GM12878 (cell line): ENCODE data around the gene FGF12. TPM values are rescaled to one million over a fixed set of nuclear protein-coding genes. Genes with fewer than 3 reads are reported as not detected.

Experiments used
- ATAC-seq: fragments of 200-7000 bp; cut with Tn5 transposase; 3 replicates; pipeline ENCODE4 v1.9.1; 2020; ENCODE audit warnings: mild to moderate bottlenecking, moderate library complexity
- BruUV-seq: library from RNA; stranded (reverse); fragments of 400-500 nt; replicated peaks from 2 replicates; lab custom pipeline; 2021; lab: Mats Ljungman, UMichigan
- CTCF ChIA-PET: fragments of 300-600 bp; sonication (Branson Sonifier 250); formaldehyde crosslinking; extraction: SDS; loops from one replicate; lab custom pipeline; 2021; ENCODE audit warnings: inconsistent platforms; lab: Yijun Ruan, JAX
- POLR2A ChIA-PET: fragments of 350-600 bp; formaldehyde crosslinking; extraction: SDS; loops from one replicate; lab custom pipeline; 2021; ENCODE audit warnings: inconsistent platforms; lab: Charles Lee
- RAD21 ChIA-PET: fragments of 300-600 bp; sonication (Branson Sonifier 250); formaldehyde crosslinking; loops from one replicate; lab custom pipeline; 2023; ENCODE audit warnings: antibody characterized with exemption; ENCODE audit not compliant: unreplicated experiment; lab: Charles Lee
- SMC1A ChIA-PET: fragments of 300-600 bp; sonication (Branson Sonifier 250); formaldehyde crosslinking; loops from one replicate; lab custom pipeline; 2023; ENCODE audit not compliant: unreplicated experiment, uncharacterized antibody; lab: Charles Lee
- DNase-seq: peaks from one replicate; pipeline ENCODE4 v3.0.0-alpha.2; 2011; ENCODE audit warnings: low read depth, low spot score
- FAIRE-seq: peaks from 3 replicates; lab custom pipeline; 2011; peaks lifted over from hg19 to GRCh38; lab: Jason Lieb, UNC
- H2AFZ ChIP-seq: 2 replicates; pipeline ENCODE4 v1.6.0; 2011; ENCODE audit warnings: low read depth, low read length, control low read depth; ENCODE audit not compliant: control insufficient read depth
- H3K27ac ChIP-seq: 2 replicates; pipeline ENCODE4 v1.5.1; 2011; ENCODE audit warnings: control low read depth; ENCODE audit not compliant: control insufficient read depth, insufficient read depth
- H3K27me3 ChIP-seq, 2 experiments: replicated peaks in 1 of 2; 2 replicates each; pipeline versions ENCODE4 v1.6.0 to v1.6.1; 2011; ENCODE audit warnings: low read length in 1 of 2; ENCODE audit not compliant: control insufficient read depth in 2 of 2, insufficient read depth in 2 of 2
- H3K36me3 ChIP-seq, 2 experiments: 2 replicates each; pipeline ENCODE4 v1.5.1; 2011; ENCODE audit warnings: low read length in 1 of 2; ENCODE audit not compliant: control insufficient read depth in 2 of 2, insufficient read depth in 2 of 2
- H3K4me1 ChIP-seq: 2 replicates; pipeline ENCODE4 v1.6.1; 2011; ENCODE audit warnings: mild to moderate bottlenecking, low read length, moderate library complexity, mixed read lengths; ENCODE audit not compliant: control insufficient read depth, insufficient read depth
- H3K4me2 ChIP-seq: 2 replicates; pipeline ENCODE4 v1.6.0; 2011; ENCODE audit warnings: control low read depth; ENCODE audit not compliant: control insufficient read depth, insufficient read depth
- H3K4me3 ChIP-seq: fragments of 200-600 bp; sonication (generic); 2 replicates; pipeline ENCODE4 v1.5.1; 2016
- H3K79me2 ChIP-seq: 2 replicates; pipeline ENCODE4 v1.6.0; 2011; ENCODE audit warnings: low read length; ENCODE audit not compliant: control insufficient read depth, insufficient read depth
- H3K9ac ChIP-seq: 2 replicates; pipeline ENCODE4 v1.8.0; 2011; ENCODE audit warnings: low read length, control low read depth, mixed read lengths; ENCODE audit not compliant: control insufficient read depth, insufficient read depth
- H3K9me3 ChIP-seq: replicated peaks from 3 replicates; pipeline ENCODE4 v1.5.1; 2011; ENCODE audit warnings: mild to moderate bottlenecking, low read length; ENCODE audit not compliant: control insufficient read depth, insufficient read depth
- H4K20me1 ChIP-seq: 2 replicates; pipeline ENCODE4 v1.6.0; 2011; ENCODE audit not compliant: control insufficient read depth, insufficient read depth
- ATF3 ChIP-seq: IDR thresholded peaks from 2 replicates; pipeline ENCODE4 v1.6.1; 2011; ENCODE audit warnings: low read depth, mild to moderate bottlenecking, low read length, moderate library complexity, borderline replicate concordance; ENCODE audit errors: extremely low read depth
- BHLHE40 ChIP-seq, 2 experiments: fragments of 450-650 bp in 1 of 2; IDR thresholded peaks; 2 replicates each; pipeline ENCODE4 v1.6.1; 2011 to 2017; ENCODE audit warnings: low read depth in 2 of 2, borderline replicate concordance in 1 of 2, improper control_type of control experiment in 1 of 2, low read length in 1 of 2, mild to moderate bottlenecking in 1 of 2
- CEBPZ ChIP-seq: fragments of 150-350 bp; IDR thresholded peaks from 2 replicates; pipeline ENCODE4 v1.6.1; 2016; ENCODE audit warnings: low read depth, low read length
- FOXM1 ChIP-seq: IDR thresholded peaks from 2 replicates; pipeline ENCODE4 v1.6.1; 2012; ENCODE audit warnings: low read depth, mild to moderate bottlenecking, inconsistent platforms, low read length, moderate library complexity
- HCFC1 ChIP-seq: fragments of 150-350 bp; IDR thresholded peaks from 2 replicates; pipeline ENCODE4 v1.6.1; 2014; ENCODE audit warnings: low read length
- KLF5 ChIP-seq: fragments of 450-650 bp; IDR thresholded peaks from 2 replicates; pipeline ENCODE4 v1.6.1; 2014; ENCODE audit warnings: mild to moderate bottlenecking; ENCODE audit not compliant: partially characterized antibody
- MXI1 ChIP-seq: fragments of 150-350 bp; IDR thresholded peaks from 2 replicates; pipeline ENCODE4 v1.6.1; 2011; ENCODE audit warnings: low read depth, mild to moderate bottlenecking, inconsistent platforms, low read length, improper control_type of control experiment
- POU2F2 ChIP-seq: IDR thresholded peaks from 3 replicates; pipeline ENCODE4 v1.6.1; 2011; ENCODE audit warnings: low read depth, mild to moderate bottlenecking, low read length, borderline replicate concordance
- YY1 ChIP-seq: IDR thresholded peaks from 2 replicates; pipeline ENCODE4 v1.6.1; 2011; ENCODE audit warnings: low read depth, mild to moderate bottlenecking, low read length
- ZBTB40 ChIP-seq: fragments of 450-650 bp; IDR thresholded peaks from 2 replicates; pipeline ENCODE4 v1.6.1; 2016; ENCODE audit warnings: mild to moderate bottlenecking, moderate library complexity, borderline replicate concordance
- ZNF207 ChIP-seq: fragments of 450-650 bp; IDR thresholded peaks from 2 replicates; pipeline ENCODE4 v1.6.1; 2014; ENCODE audit warnings: antibody characterized with exemption, mild to moderate bottlenecking, borderline replicate concordance
- ZNF24 ChIP-seq: fragments of 450-650 bp; IDR thresholded peaks from 2 replicates; pipeline ENCODE4 v1.6.1; 2017; ENCODE audit warnings: antibody characterized with exemption, mild to moderate bottlenecking
- WGBS: methylation state at CpG from one replicate; pipeline ENCODE4 v1.1.6; 2016; ENCODE audit warnings: low lambda C conversion rate; ENCODE audit not compliant: insufficient replicate concordance, insufficient coverage; ENCODE audit errors: missing lambda C conversion rate; 5-methylcytosine and 5-hydroxymethylcytosine counted together
- in situ Hi-C: fragments of 300-500 bp; cut with MboI; formaldehyde crosslinking; loops from 9 replicates; pipeline ENCODE4 v1.14.3; 2018; ENCODE audit warnings: mixed read lengths
- intact Hi-C: fragments of 100-400 bp; cut with micrococcal nuclease; formaldehyde crosslinking; loops from one replicate; pipeline ENCODE4 v1.14.2; 2022; ENCODE audit not compliant: unreplicated experiment
- polyA plus RNA-seq, 11 experiments: library from polyadenylated mRNA; depleted of rRNA in 4 of 11; unstranded in 6 of 11; stranded (reverse) in 5 of 11; fragments of >200 nt; fragmentation: Nextera tagmentation in 4 of 11; fragmentation: Illumina TruSeq in 1 of 11; extraction: Ambion mirVana in 4 of 11; extraction: Trizol in 1 of 11; gene quantifications; 1 replicate in 1 of 11; 2 replicates in 10 of 11; pipeline versions ENCODE4 v1.2.1 to v1.2.3, GENCODE V29; 2011 to 2016; ENCODE audit warnings: inconsistent platforms in 2 of 11, missing spikeins in 2 of 11, low read depth in 1 of 11
- total RNA-seq, 4 experiments: library from RNA; depleted of rRNA in 3 of 4; stranded (reverse); fragments of >200 nt in 3 of 4; fragmentation: Illumina TruSeq in 1 of 4; extraction: Trizol in 1 of 4; gene quantifications; 2 replicates each; pipeline versions ENCODE4 v1.2.1 to v1.2.3, GENCODE V29; 2013 to 2021

FGF12 gene
- total and polyA plus RNA-seq, 10 of the 15 experiments (the other 5 are each of a cell fraction or from before 2014, with no cell fraction given) = 0.03 to 0.43 (median 0.13) TPM; not detected in 7

- no TSS peak for BruUV-seq
- ATAC-seq (no peak), FAIRE-seq (no peak), DNase-seq (no peak)
- ChIA-PET POLR2A (no interaction called here), CTCF (no interaction called here), RAD21 (no interaction called here), SMC1A (no interaction called here)
- no peaks in the 10 kb centered on the region for H3K79me2 ChIP-seq
- intact Hi-C loops (no loop called here), in situ Hi-C loops (no loop called here)
- no peak overlapping the region for H3K4me2 ChIP-seq
- no peaks in the 10 kb centered on the region for H3K9me3 ChIP-seq
- no peaks in the 10 kb centered on the region for H3K27me3 ChIP-seq
- H3K4me1 ChIP-seq = no peaks in the 10 kb centered on the region
- H3K9ac ChIP-seq = no peak overlapping the region
- no peaks in the 10 kb centered on the region for H4K20me1 ChIP-seq
- H3K36me3 ChIP-seq = no peaks in the 10 kb centered on the region
- TF ChIP-seq KLF5 (no peak), ZNF207 (no peak), CEBPZ (no peak), POU2F2 (no peak), ZNF24 (no peak), MXI1 (no peak), YY1 (no peak), FOXM1 (no peak), HCFC1 (no peak), ZBTB40 (no peak), BHLHE40 (IDR thresholded peaks at IDR 0.05; ENCODE audit: borderline replicate concordance in 1 of 2, low read depth in 2 of 2, low read length in 1 of 2) (no peak), ATF3 (no peak)
- H3K27ac ChIP-seq = no peak overlapping the region
- H3K4me3 ChIP-seq = no peak overlapping the region
- 17% methylated on average over 2 of the region's 2 CpGs for WGBS
- H2AFZ ChIP-seq = no peak overlapping the region
Measured at GRCh38 chr3:192577811-192578210, 149.5 kb downstream of the FGF12 start.
